GM21528 (cell line): Measurements from ENCODE around the gene NRCAM.
A peak's percentile ranks its signal among the peaks of the same experiment; 100 is the strongest.

Experiments
- ATAC-seq: cut with Tn5 transposase; IDR thresholded peaks from one replicate; pipeline ENCODE4 v1.9.1; 2021; ENCODE audit warnings: mild to moderate bottlenecking, moderate library complexity; ENCODE audit not compliant: unreplicated experiment, low FRiP score

Gene NRCAM

DNA sequence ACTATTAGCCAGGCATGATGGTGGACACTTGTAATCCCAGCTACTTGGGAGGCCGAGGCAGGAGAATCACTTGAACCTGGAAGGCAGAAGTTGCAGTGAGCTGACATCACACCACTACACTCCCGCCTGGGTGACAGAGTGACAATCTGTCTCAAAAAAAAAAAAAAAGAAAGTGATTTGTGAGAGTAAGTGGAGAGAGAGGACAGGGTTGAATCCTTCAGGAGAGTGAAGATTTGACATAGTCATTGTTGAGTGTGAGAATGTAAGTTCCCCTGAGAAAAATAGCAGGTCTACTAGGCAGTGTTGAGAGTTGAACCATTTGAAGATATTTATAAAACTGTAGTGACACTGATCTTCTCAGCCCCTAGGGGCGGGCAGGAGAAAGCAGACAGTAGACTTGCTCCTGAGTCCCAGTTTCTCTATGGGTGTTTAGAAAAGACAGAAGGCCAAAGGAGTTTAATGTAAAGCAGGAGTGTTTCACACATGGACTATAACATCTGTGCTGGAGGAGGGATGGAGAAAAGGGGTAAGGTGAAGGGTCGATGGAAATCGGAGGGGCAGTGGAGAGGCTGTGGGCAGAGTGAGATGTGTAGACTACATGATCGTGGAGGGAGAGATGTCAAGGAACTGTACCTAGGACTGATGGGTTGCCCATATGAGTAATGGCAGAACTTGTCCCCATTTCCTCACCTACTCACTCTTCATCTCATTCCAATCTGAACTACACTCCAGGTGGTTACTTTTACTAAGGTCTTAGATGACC is 312.4 kb downstream of the NRCAM start:
- ATAC-seq, result no peak

DNA sequence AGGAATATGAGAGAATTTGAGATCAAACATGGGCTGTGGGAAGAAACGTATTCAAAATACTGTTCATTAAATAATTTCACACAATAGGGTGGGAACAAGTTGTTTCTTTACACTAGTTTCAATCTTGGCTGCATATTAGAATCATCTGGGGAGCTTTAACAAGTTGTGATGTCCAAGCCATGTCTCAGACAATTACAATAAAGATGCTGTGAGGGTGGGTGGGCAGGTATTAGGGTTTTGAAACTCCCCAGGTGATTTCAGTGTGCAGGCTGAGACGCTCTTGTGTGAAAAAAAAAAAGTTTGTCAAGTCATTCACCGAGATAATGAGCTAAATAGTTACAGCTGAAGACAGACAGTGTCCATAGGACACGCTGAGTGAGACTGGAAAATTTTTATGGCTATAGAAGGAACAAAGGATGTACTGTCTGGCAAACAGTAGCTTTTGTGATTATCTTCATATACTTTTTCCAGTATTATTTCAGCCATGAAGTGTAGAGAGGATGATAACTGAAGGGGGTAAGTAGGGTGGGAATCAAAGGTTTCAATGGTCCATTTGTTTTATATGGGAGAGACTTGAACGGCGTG is 313.5 kb downstream of the NRCAM start:
- ATAC-seq, result no peak

DNA sequence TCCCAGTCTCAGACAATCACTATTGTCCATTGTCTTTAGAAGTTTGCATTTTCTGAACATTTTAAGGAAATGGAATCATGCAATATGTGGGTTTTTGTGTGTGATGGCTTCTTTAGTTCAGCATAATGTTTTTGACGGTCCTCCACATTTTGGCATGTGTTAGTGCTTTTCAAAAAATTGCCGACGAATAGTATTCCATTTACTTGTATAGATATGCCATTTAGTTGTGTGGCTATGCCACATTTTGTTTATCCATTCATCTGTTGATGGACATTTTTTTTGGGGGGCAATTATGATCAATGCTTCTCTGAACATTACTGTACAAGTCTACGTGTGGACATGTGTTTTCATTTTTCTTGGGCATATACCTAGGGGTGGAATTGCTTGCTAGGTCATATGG is 314.1 kb downstream of the NRCAM start:
- ATAC-seq, result no peak

DNA sequence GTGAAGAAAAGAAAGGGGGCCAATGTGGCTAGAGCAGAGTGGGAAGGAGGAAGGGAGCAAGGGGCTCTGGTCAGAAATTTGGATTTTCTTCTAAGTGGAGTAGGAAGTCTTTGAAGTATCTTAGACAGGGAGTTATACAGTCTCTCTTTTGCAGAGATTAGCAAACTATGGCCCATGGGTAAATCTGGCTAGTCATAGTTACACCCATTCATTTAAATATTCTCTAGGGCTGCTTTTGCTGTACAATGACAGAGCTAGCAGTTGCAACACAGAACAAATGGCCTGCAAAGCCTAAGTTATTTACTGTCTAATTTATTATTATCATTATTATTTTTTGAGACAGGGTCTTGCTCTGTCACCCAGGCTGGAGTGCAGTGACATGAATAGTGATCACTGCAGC is 315.6 kb downstream of the NRCAM start:
- ATAC-seq, result no peak

DNA sequence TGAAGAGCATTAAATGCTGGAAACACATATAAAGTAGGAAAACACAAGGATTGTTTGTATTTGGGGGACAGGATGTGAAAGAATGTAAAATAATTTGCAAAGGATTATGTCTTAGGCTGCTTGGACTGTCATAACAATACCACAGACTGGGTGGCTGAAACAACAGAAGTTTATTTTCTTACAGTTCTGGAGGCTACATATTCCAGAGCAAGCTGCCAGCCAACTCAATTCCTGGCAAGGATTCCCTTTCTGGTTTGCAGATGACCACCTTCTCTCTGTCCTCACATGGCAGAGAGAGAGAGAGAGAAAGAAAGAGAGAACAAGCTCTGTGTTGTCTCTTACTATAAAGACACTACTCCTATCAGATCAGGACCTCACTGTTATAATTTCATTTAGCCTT is 317.3 kb downstream of the NRCAM start:
- ATAC-seq, result no peak

DNA sequence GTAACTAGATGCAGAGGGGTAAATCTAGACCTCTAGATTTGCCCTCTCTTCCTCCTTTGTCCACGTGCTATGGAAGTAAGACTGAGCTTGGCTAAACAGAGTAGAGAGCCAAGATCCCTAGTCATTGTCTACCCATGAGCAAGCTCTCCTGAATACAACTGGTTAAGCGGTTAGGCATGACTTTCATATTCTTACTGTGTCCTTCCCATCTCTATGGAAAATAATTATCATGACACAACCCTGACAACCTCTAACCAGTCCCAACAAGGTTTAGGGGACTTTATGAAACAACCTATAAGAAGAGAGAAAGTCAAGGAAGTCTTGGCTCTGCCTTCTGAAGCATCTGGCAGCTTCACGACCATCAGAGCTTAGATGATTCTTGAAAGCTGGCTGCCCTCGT is 318.2 kb downstream of the NRCAM start:
- no peak for ATAC-seq

DNA sequence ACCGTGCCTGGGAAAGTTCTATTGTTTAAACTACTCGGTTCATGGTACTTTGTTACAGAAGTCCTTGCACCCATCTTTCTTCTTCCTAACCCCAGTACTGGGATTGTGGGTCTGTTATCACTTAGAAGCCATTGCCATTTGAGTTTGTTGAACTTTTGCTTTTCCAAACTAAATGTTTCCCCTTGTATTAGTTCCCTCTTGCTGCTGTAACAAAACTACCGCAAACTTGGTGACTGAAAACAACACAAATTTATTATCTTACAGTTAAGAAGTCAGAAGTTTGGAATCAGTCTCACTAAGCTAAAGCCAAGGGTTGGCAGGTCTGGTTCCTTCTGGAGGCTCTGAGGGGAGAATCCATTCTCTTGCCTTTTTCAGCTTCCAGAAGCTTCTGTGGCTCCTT is 319.2 kb downstream of the NRCAM start:
- ATAC-seq, result no peak

DNA sequence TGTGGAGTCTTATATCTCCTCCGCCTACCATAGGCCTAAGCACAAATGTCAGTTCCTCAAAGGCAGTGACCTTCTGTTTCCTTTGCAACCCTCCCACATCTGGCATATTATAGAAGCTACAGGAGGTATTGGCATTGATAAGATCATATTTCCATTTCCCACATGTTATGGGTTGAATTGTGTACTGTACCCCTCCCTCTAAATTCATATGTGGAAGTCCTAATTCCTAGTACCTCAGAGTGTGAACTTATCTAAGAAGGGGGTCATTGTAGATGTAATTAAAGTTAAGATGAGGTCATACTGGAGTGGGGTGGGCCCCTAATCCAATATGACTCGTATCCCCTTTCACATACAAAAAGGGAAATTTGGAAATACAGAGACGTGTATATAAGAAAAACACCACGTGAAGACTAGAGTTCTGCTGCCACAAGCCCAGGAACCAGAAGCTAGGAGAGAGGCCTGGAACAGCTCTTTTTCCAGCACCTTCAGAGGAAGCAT is 320.0 kb downstream of the NRCAM start:
- ATAC-seq, result peak; percentile 35

DNA sequence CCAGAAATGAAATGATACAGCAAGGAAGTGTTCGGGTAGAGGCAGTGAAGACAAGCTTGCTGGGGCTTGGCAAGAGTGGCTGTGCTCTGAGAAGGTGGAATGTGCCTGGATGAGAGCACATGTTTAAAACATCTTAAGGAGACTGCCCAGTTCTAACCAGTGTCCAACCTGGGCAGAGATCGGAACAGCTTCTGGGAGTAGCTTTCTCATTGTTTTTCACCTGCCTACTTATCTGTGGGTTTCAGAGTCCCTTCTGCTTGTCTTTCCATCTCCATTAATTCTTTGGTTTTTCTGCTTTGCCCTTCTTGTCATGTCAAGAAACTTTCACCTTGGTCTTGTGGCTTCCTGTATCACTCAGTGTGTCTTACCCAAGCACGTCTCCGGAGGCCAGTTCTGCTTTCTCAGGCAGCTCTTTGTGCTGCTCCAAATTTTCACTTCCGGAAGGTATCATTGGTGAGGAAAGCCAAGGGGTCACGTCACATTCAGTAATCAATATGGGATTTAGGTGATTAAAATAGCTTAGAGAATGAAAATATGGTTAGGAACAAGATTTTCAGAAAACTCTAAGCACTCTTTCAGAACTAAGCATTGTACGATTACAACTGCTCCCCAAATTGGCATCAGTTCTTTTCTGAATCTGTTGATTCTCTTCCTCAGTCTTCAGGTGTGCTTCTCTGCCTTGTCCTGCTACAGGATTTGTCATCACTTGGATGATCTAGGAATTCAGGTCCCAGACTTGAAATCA is 320.6 kb downstream of the NRCAM start:
- ATAC-seq, result peak; percentile 97

DNA sequence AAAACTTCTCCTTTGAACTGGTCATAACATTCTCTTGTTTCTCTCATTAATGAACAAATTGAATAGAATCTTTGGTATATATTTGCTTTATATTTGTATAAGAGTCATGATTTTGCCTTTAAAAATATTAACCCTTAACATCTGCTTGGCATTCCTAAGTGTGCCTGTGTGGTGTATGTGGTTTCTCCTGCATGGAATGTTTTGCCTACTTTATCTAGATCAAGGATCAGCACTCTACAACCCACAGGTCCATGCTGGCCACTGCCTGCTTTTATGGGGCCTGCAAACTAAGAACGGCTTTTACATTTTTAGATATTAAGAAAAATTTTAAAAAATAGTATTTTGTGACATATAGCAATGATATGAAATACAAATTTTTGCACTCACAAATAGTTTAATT is 321.8 kb downstream of the NRCAM start:
- no peak for ATAC-seq

DNA sequence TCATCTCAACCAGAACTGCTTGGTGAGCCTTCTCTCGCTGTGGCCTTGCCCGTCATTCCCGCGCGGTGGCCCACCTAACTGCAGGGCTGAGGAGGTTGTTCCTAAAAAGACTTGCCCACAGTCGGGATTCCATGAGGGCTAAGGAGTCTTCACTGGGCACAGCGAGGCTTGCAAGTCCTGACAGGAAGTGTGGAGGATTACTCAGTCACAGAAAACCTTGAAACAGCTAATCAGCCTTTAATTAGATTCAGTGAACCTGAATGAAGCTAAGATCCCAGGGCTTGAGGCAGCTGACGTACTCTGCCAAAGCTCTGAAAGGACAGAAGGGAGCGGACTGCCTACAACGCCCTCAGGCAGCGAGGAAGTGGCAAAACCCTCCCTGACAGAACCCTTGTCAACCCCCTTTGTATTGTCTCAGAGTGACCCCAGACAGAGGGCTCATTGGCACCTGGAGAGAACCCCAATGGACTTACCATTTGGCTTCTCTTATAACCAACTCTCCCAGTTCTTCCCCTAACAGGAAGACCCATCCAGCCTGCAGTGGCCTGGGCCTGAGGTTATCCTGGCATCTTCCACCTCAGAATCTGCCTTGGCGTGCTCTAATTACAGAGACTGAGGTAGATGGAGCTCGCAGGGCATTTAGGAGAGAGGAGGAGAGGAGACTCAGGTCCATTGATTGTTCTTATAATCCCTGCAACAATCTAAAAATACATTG is 323.5 kb downstream of the NRCAM start:
- no peak for ATAC-seq

DNA sequence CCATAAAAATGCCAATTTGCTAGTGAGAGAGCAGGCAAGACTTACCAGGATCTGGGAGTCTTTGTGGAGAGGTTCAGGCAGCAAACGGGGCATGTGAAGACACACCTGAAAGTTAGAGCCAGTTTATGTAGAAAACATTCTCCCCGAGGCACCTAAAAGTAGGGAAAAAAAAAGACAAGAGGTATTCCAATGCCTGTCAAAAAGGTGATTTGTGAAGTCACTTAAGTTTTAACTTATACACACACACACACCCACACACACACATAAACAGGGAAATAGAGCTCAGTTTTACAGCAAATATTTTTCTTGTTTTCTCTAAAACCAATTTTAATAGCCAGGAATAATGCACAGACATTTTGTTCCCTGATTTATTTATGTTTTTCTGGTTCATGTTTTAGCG is 326.0 kb downstream of the NRCAM start, which contains the start of gene LAMB4:
LAMB4 (minus strand) TSS at position 101 of the 400 bp plus-strand sequence. CDS start 7,197 bp downstream, outside the sequence.
- ATAC-seq, result no peak

DNA sequence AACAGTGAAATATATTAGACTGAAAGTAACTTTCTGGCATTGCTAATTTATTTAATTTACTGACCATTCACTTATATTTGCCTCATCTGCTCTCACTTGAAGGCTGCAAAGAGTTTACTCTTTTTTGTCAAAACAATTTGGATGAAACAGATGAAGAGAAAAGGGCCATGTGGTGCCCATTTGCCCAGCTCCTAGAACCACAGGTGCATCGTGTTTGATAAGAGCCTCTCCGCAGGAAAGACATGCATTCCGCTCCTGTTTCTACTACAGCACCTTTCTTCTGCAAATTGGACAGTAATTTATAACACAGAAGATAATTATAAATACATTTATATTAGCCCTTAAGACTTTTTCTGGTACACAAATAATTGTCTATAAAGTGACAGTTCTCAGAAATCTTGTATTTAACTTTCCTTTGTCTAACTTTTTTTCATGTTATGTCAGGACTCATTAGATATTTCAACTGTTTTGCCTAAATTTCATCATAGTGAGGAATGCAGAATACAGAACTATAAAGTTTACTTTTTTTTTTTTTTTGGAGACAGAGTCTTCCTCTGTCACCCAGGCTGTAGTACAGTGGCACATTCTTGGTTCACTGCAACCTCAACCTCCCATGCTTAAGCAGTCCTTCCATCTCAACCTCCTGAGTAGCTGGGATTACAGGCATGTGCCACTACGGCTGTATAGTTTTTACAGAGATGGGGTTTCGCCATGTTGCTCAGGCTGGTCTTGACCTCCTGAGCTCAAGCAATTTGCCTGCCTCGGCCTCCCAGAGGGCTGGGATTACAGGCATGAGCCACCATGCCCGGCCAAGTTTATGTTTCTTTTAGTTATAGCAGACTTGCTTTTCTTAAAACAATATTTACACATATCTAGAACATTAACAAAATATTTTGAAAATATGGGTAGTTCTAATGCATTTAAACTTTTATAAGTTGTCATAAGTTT is 326.9 kb downstream of the NRCAM start:
- no peak for ATAC-seq

DNA sequence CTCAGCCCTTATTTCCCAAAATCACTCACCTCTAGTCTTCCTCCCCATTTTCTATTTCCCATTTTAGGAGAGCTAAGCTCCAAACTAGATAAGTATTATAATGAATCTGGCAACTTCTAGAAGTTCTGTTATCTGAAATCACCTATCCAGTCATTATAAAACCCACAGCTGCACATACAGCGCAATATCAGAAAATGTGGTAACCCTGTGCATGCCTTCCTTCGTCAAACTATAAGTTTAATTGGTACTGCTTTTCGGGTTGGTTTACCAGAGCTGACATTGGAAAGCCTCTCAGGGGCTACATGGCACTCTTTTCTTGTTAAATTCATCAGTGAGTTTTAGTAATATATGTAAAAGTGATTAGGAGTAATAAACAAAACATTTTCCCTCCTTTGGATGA is 327.7 kb downstream of the NRCAM start:
- ATAC-seq, result no peak

DNA sequence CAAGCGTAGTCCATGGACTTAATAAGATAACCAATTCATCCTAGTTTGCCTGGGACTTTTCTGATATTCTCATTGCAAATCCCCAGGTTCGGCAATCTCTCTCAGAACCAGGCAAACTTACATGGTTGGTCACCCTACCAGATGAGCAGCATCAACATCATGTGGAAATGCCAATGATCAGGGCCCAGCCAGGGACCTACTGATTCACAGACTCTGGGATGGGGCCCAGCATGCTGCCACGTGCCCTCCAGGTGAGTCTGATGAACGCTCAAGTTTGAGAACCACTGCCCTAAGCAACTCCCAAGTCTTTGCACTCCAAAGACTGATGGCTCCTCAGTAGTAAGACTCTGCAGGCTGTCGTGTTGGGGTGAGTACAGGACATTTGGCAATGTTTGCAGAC is 328.8 kb downstream of the NRCAM start:
- ATAC-seq, result no peak

DNA sequence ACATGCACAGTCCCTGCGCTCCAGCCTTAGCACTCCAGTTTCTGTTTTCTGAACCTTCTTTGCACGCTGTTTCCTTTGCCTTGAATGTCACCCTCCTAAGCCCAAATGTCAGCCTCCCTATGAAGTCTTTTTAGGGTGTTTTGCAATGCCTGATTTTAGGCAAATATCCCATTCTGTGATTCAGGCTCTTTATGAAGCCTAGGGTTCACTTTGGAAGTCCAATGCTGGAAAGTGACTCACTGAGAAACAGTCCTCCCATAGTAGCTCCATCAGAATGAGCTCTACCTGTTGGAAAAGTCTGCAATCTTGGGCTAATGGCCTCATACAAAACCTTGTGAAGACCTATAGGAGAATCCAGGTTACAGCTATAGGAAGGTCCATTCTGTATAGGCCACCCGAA is 331.4 kb downstream of the NRCAM start:
- ATAC-seq, result no peak

DNA sequence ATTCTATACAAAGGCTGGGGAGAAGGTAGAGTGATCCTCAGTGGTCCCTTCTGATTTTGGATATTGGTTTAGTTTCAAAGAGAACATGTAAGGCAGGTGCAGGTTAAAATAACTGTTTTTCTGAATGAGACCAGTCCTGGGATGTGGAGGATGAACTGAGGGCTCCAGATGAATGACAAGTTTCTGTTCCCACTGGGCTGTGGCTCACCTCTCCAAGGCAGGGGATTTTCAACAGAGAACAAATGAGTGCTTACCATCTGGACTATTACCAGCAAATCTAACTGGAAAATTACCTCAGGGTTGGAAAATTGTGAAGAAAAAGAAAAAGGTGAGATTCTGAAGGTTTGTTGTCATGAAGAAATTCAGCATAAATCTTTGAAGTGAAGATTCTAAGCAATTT is 334.1 kb downstream of the NRCAM start:
- no peak for ATAC-seq

DNA sequence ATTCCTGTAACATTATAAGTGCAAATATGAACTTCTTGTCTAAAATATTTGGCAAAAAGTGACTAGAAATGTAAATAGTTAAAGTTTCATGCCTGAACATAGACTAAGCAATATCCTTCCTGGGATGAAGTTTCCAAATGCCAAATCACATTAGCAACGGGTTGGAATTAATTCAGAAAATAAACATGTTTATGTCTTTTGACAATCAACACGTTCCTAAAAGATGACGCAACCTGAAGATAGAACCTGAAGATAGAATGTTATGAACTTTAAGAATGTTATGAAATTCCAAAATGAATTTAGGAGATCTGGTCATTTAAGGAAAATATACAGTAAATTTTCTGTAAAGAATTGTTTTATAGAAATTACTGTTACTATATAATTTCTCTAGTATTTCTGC is 335.3 kb downstream of the NRCAM start:
- ATAC-seq, result no peak

DNA sequence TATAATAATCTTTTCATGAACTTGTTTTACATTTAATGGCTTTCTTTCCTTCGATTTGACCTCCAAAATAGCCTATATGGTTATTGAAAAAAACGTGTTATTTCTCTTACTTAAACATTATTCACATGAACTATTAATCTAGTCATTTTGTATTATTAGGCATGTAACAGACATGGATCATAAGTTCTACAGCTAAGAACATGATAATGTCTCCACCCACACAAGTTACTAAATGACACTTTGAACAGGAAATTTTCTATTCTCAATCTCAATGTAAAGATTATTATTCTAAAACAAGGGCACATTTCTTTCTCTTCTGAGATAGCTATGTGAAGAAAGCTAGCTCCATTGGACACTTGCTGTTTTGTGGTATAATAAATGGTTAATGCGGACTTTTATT is 336.0 kb downstream of the NRCAM start:
- no peak for ATAC-seq

DNA sequence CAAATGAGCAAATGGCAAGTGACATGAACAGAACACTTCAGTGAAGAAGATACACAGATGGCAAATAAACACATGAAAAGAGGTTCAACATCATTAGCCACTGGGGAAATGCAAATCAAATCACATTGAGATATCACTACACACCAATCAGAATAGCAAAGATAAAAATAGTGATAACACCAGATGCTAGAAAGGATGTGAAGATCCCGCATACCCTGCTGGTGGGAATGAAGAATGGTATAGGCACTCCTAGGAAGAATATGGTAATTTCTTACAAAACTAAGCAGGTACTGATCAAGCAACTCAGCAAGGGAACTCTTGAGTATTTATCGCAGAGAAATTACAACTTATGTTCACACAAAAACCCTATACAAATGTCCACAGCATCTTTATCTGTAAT is 337.3 kb downstream of the NRCAM start:
- no peak for ATAC-seq
